Measurements from ENCODE around the gene ADAMTS2. TPM values are rescaled to one million over a fixed set of nuclear protein-coding genes. Genes with fewer than 3 reads are reported as not detected.

Gene ADAMTS2
- total RNA-seq, 3 donors from 2014 or later (not counting 1 experiment from before 2014, with no cell fraction given) = 0.28 TPM; not detected in 2

GRCh38 chr5:179362355-179362754 lies 17.1 kb upstream of the ADAMTS2 start:
- Mint-ChIP-seq H3K27me3 (ENCODE audit: low read depth in 2 of 2) (no peaks in the 10 kb centered on the region), H3K4me1 (no peaks in the 10 kb centered on the region), H3K27ac (no peak overlapping the region), H3K36me3 (no peaks in the 10 kb centered on the region), H3K9me3 (no peaks in the 10 kb centered on the region), H3K4me3 (no peak overlapping the region)
- Histone ChIP-seq H3K27ac (ENCODE audit: low read length) (no peak overlapping the region), H3K9me3 (ENCODE audit: control insufficient read depth, insufficient read depth, low read length) (no peaks in the 10 kb centered on the region), H3K4me3 (ENCODE audit: low read length) (no peak overlapping the region), H3K27me3 (ENCODE audit: control insufficient read depth, insufficient read depth, low read length) (no peaks in the 10 kb centered on the region), H3K36me3 (ENCODE audit: control insufficient read depth, insufficient read depth, low read length) (no peaks in the 10 kb centered on the region), H3K4me1 (ENCODE audit: control insufficient read depth, insufficient read depth, low read length) (no peaks in the 10 kb centered on the region)
- DNase-seq (no peak), ATAC-seq (no peak)
- intact Hi-C loops (cut with micrococcal nuclease) = no loop called here
- TF ChIP-seq, protein P1, sequence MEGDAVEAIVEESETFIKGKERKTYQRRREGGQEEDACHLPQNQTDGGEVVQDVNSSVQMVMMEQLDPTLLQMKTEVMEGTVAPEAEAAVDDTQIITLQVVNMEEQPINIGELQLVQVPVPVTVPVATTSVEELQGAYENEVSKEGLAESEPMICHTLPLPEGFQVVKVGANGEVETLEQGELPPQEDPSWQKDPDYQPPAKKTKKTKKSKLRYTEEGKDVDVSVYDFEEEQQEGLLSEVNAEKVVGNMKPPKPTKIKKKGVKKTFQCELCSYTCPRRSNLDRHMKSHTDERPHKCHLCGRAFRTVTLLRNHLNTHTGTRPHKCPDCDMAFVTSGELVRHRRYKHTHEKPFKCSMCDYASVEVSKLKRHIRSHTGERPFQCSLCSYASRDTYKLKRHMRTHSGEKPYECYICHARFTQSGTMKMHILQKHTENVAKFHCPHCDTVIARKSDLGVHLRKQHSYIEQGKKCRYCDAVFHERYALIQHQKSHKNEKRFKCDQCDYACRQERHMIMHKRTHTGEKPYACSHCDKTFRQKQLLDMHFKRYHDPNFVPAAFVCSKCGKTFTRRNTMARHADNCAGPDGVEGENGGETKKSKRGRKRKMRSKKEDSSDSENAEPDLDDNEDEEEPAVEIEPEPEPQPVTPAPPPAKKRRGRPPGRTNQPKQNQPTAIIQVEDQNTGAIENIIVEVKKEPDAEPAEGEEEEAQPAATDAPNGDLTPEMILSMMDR (IDR thresholded peaks at IDR 0.05) = no peak
- 86% methylated on average over 18 of the region's 18 CpGs for WGBS (ENCODE audit: insufficient coverage)

GRCh38 chr5:179361037-179361603 lies 15.9 kb upstream of the ADAMTS2 start:
- Mint-ChIP-seq H3K27me3 (ENCODE audit: low read depth in 2 of 2) (no peaks in the 10 kb centered on the region), H3K36me3 (no peaks in the 10 kb centered on the region), H3K4me1 (no peaks in the 10 kb centered on the region), H3K27ac (no peak overlapping the region), H3K4me3 (no peak overlapping the region), H3K9me3 (no peaks in the 10 kb centered on the region)
- no peaks in the 10 kb centered on the region for H3K4me1 ChIP-seq (ENCODE audit: control insufficient read depth, insufficient read depth, low read length)
- TF ChIP-seq, protein P1 (IDR thresholded peaks at IDR 0.05) = no peak
- ATAC-seq (no peak), DNase-seq (no peak)
- WGBS (ENCODE audit: insufficient coverage) = 85% methylated on average over 16 of the region's 16 CpGs
- no peak overlapping the region for H3K27ac ChIP-seq (ENCODE audit: low read length)
- H3K27me3 ChIP-seq (ENCODE audit: control insufficient read depth, insufficient read depth, low read length) = no peaks in the 10 kb centered on the region
- intact Hi-C loops (cut with micrococcal nuclease) = no loop called here
- H3K9me3 ChIP-seq (ENCODE audit: control insufficient read depth, insufficient read depth, low read length) = no peaks in the 10 kb centered on the region
- no peaks in the 10 kb centered on the region for H3K36me3 ChIP-seq (ENCODE audit: control insufficient read depth, insufficient read depth, low read length)
- H3K4me3 ChIP-seq (ENCODE audit: low read length) = no peak overlapping the region

DNA sequence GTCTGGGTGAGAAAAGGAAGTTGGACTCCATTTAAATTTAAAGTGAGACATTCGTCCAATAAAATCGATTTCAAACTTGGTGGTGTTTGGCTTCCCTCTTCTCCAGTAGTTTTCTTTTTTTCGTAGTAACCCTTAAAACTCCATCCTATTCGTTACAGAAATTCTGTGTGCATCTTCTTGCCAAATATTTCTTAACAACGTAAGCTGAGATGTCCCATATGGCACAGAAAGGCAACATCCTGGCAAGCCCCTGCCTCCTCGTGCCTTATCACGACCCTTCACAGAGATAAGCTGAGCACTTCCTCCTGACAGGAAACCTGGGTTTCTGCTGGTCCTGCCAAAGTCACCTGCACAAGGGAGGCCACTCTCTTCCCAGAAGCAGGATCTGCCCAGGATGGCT lies 11.8 kb upstream of the ADAMTS2 start:
- H3K4me1 ChIP-seq (ENCODE audit: control insufficient read depth, insufficient read depth, low read length) = no peaks in the 10 kb centered on the region
- no peaks in the 10 kb centered on the region for H3K27me3 ChIP-seq (ENCODE audit: control insufficient read depth, insufficient read depth, low read length)
- ATAC-seq (no peak), DNase-seq (no peak)
- 39% methylated on average over 7 of the region's 7 CpGs for WGBS (ENCODE audit: insufficient coverage)
- Mint-ChIP-seq H3K36me3 (no peaks in the 10 kb centered on the region), H3K27me3 (ENCODE audit: low read depth in 2 of 2) (no peaks in the 10 kb centered on the region), H3K4me3 (no peak overlapping the region), H3K27ac (no peak overlapping the region), H3K4me1 (no peaks in the 10 kb centered on the region), H3K9me3 (no peaks in the 10 kb centered on the region)
- intact Hi-C loops (cut with micrococcal nuclease) = no loop called here
- TF ChIP-seq, protein P1 (IDR thresholded peaks at IDR 0.05) = no peak
- no peaks in the 10 kb centered on the region for H3K9me3 ChIP-seq (ENCODE audit: control insufficient read depth, insufficient read depth, low read length)
- H3K27ac ChIP-seq (ENCODE audit: low read length) = no peak overlapping the region
- H3K4me3 ChIP-seq (ENCODE audit: low read length) = no peak overlapping the region
- no peaks in the 10 kb centered on the region for H3K36me3 ChIP-seq (ENCODE audit: control insufficient read depth, insufficient read depth, low read length)

Data from natural killer cell (primary cell).